GM19468 (cell line): Measurements from ENCODE around the gene TUBB2B.
"Not testable (repeated sequence)": the region's sequence is repeated elsewhere in the genome, so short reads cannot be mapped to it uniquely, and the experiment has no call there.

Experiments
- ATAC-seq: cut with Tn5 transposase; IDR thresholded peaks from one replicate; pipeline ENCODE4 v1.9.1; 2021; ENCODE audit warnings: mild to moderate bottlenecking, moderate library complexity, moderate number of reproducible peaks; ENCODE audit not compliant: unreplicated experiment; ENCODE audit errors: extremely low read depth

The TUBB2B gene

DNA sequence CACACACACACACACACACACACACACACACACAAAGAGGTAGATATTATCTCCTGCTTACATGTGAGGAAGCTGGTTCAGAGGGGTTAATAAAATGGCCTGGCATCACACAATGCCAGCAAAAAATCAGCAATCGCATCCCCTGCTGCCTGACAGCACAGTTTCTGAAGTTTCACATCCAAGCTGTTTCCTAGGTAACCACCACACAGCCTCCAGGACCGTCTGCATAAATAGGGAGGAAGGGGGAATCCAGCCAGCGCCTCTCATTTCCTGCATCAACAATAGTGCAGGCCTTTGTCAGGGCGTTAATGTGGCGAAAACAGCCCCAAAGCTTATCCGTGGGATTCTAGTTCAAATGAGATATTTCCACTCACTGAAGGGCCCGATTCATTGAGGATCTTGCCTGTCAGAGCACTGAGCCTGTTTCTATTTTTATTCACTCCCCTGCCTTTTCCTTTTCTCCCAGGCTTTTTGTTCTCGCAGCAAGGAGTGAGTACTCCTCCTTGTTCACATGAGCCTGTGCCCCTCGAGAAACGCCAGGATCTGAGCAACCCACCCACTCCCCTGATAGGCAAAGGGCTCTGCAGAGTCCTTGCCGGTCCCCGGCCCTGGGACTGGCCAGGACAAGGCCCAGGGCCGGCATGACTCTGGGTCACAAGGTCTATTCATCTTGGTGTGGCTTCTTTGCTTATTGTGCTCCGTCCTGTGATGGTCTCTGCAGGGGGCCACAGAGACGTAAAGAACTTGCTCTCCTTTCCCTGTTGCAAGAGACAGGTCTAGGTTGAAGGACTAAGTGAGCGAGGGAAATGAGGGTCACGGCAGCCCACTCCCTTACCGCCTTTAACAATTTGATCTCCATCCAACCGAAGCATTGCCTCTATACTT lies 32.7 kb downstream of the TUBB2B start:
- ATAC-seq, result no peak

DNA sequence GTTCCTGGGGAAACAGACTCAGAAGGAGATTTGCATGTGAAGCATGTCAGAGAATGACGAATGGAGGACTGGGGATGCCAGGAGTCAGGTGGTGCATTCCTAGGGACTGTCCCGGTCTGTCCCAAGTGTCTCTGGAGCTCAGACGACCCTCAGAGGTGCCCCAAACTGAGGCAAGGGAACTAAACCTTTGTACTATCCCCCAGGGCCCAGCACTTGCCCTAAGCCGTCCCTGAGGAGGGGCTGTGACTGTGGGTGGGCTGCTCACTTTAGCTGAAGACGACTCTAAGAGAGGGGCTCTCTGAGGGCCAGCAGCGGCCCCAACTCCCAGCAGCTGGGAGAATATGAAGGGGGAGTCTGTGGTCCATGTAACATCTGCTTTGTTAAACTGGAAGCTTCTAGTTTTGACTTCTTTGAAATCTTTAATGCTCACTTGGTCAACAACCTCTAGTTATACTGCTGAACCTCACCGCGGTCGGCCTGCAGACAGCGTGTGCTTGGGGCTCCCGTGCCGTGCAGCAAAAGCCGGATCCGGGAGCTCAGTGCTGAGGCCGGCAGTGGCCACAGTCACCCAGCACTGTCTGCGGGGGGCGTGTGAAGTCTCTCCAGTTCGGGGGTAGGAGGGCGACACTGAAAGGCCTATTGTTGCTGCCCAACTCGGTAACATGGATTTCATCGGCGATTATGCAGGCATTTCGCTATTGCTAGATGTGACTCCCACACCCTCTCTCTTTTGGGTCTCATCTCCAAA lies 34.2 kb downstream of the TUBB2B start:
- ATAC-seq, result no peak

GRCh38 chr6:3190779-3191178 lies 36.7 kb downstream of the TUBB2B start:
- no peak for ATAC-seq

- no peak for ATAC-seq
These were observed 37.4 kb downstream of the TUBB2B start for GRCh38 chr6:3190056-3190455.

- not testable (repeated sequence) for ATAC-seq
These were observed 38.3 kb downstream of the TUBB2B start for GRCh38 chr6:3189192-3189591.

- ATAC-seq, result no peak
These were observed 39.2 kb downstream of the TUBB2B start for GRCh38 chr6:3188262-3188661.

DNA sequence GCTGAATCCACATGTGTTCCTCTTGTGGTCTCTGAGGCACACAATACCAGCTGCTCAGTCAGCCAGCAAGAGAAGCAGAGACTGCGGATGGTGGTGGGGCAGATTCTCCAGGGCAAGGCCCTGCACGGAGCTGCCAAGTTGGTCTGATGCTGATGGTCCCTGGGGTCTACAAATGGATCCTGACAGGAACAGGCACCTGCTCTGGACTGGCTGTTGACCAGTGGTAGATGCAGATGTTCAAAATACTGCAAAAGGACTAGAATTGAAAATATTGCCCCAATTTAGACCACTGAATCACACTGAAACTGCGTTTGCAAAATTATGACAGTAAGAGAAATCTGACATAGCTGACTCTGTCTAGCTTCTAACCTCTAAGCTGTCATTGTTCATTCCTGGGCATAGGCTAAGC lies 40.5 kb downstream of the TUBB2B start:
- peak; percentile 39 for ATAC-seq

DNA sequence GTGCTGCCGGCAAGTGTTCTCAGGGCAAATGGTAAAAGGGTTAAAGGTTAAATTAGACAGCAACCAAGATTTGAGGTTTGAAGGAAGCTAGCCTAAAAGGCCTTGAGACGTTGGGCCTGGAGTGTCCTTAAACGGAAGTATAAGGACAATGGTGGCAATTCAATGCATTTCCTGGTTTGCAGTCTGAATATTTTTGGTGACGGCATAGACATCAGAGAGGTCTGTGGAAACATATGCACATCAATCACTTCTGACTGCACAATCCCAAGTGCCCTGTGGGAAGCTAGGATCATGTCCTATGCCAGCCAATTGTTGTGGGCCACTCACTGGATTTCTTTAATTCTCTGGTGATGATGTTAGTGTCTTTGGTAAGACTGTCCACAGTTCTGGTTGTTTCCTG lies 44.4 kb downstream of the TUBB2B start:
- no peak for ATAC-seq

DNA sequence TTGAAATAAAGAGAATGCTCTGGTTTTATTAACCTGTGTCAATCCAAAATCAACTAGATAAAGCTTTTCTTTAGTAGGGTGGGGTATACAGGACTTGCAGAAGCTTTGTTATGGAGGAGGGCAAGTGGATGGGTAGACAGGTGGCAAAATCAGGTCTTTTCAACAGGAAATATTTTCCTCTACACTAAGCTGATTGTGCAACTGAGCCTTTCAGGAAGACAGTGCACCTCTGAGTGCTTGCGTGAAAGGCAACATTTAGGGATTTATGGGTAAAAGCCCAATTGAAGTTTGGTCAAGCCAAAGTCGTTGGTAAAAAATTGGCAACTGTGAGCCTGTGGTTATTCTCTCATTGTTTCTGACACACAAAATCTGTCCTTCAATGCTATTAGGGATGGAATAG lies 46.3 kb downstream of the TUBB2B start:
- ATAC-seq, result no peak

DNA sequence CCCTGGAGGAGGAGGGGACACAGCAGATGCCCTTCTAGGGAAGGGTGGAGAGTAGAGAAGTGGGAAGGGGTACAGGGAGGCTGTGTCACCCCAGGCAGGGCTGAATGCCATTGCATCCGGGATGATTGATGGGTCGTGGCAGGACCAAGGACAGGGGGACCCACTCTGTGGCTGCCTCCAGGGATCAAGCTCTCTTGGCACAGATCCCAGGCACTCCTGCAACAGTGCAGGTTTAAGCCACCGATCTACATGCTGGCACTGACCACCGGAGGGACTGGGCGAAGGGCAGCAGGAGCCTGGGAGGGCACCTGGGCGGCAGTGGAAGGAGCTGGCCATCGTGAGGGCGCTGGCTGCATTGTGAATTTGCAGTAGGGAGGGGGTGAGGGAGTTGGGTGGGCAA lies 47.5 kb downstream of the TUBB2B start:
- not testable (repeated sequence) for ATAC-seq

DNA sequence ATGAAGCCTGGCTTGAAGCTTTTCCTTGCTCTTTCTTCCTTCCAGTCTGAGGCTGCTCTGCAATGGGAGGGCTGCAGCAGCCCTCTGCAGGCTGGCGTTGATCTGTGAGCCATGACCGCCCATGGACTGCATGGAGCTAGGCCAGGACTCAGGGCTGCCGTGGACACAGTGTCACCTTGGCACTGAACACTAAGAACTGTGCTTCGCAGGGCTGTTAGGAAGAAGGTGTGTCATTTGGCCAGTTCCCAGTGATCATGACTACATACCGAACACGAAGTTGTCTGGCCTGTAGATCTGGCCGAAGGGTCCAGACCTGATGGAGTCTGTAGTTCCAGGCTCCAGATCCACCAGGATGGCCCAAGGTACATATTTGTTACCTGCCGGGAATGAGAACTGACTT lies 48.8 kb downstream of the TUBB2B start:
- not testable (repeated sequence) for ATAC-seq

GRCh38 chr6:3176562-3177355 lies 50.7 kb downstream of the TUBB2B start:
- no peak for ATAC-seq

DNA sequence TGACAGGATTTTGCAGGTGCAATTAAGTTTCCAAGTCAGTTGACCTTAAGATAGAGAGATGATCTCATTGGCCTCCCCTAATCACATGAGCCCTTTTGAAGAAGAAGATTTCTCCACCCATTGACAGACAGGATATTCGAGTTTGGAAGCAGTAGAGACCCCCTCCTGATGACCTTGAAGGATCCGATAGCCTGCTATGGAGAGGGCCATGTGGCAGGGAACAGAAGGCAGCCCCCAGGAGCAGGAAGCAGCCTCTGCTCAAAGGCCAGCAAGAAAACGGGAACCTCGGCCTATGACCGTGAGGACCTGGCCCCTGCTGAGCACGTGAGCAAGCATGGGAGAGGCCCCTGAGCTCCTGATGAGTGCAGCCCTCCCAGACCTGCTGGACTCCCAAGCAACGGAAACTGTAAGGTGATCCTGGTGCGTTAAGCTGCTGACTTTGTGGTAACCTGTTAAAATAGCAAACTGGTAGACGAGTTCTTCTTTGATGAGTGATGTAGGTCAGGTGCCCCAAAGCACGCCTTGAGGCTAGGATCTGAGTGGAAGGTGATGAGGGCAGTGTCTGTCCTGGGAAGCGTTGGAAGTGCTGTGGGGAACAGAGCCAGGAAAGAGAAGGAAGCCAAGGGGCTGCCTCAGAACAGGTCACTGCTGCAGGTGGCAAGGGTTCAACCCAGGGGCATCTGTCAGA lies 51.6 kb downstream of the TUBB2B start:
- ATAC-seq, result no peak
